ENCODE results near the gene TBC1D22A.
"Not testable (repeated sequence)": the region's sequence is repeated elsewhere in the genome, so short reads cannot be mapped to it uniquely, and the experiment has no call there.

Gene TBC1D22A

DNA sequence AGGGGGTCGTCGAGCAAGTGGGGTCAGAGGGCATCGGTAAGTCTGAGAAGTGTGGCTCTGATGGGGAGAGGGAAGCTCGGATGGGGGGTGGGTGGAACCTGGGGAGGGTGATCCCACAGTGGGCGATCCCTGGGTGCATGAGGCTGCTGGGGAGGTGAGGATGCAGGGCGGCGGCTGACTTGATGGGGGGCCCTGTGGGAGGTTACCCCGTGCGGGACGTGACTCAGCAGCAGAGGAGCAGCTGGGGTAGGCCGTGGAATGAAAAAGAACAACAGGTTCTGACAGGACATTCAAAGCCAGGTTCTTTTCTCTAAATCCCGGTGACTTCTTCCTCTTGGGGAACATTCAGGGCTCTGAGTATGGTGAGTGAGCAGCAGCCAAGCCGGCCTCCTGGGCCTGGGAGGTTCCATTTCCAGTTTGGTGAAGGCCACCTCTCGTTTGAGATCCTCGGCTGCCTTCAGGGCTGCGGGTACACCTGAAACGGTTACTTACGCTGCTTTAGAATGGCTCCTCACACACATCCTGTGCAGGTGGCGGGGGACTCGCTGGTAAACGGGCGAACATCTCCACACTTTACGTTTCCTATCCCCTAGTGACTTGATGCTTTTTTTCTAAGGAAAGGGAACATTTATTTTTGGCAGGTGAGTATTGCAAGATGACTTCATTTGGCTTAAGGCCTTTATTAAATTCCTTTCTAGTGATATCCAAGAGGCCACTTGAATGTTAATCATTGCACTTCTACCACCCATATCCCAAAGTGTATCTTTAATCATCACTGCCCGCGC lies 278.2 kb downstream of the TBC1D22A start:
- no peak for DNase-seq

DNA sequence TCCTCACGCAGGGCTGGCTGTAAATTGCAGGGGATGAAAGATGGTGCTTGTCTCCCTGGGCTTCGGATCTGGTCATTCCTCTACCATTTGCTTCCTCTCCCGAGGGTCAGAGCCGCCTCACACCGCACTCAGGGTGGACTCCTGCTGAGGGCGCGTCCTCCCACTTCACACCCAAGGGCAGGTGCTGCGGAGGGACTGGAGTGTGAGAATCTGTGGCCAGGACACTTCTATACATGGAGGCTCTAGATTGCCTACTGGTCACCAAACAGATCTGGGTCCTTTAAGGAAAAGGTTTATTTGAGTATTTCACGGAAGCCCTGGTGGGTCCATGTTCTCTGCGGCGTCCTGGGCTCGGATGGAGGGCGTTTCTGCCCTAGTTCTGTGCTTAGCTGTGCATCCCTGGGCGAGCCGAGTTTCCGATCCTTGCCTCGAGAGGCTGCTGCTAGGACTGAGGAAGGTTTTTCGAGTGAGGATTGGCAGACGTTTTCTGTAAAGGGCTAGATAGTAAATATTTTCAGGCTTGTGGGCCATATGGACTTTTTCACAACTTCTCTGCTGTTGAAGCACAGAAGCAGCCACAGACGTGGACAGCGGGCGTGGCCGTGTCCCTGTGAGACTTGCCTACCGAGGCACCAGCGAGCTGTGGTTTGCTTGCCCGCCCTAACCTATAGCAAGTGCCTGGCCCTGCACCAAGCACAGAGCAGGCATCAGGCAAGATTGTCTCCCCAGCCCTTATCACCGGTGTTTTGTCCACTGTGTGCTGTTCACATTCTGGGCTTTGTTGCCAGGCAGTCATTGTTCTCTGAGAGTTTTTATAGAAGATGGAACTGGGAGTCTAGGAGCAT lies 279.0 kb downstream of the TBC1D22A start:
- no peak for DNase-seq

DNA sequence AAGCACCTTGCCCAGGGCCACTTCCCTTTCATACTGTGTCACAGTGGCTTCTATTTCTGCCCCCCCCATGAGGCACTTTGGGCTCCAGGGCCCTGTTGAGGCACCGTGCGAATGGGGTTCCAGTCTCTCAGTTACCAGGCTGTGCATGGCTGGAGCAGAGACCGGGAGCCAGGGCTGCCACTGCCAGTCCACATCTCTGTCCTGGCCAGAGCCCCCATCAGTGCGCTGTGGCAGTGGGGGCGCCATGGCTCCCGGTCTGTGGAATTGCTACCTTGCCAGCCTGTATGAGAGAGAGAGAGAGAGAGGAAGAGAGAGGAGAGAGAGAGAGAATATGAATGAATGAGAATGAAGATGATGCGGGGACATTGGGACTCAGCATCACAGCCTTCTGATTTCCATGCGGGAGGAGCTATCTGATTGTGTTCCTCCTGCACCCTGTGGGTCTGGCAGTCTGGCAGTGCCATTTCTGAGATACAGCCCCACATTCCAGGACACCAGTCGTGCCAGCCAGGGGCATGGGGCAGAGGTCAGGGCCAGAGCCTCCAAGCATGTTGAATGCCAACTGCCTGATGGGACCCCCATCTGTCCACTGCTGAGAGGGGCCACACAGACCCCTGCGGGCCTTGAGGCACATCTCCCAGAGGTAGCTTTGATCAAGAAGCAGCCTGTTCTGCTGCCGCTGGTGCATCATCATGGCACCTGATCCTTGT lies 279.8 kb downstream of the TBC1D22A start:
- DNase-seq = no peak

DNA sequence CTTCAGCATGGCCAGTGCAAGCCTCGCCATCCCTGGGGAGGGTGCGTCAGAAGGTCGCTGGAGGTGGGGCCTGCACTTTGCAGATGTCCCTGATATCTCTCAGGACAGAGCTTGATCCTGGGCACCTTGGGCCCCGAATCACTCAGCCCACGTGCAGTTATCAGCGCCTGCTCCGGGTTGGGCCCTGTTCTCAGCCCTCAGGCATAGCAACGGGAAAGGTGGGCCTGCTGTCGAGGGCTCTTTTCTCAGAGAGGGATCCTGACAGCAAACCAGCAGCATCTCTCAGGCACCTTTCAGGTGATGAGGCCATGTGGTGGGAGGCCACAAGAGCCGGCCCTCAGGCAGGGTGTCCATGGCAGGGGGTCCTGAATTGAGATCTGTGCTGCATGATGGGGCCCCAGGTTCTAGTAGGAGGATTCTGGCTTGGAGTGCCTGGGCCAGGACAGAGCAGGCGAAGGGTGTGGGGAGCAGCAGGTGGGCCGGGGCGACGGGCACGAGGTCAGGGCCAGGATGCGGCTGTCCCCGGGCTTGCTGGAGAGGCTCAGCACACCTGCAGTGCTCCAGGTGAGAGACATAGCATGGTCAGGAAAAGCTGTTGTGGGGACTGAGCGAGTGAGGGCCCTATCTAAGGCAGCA lies 280.5 kb downstream of the TBC1D22A start:
- DNase-seq = no peak

DNA sequence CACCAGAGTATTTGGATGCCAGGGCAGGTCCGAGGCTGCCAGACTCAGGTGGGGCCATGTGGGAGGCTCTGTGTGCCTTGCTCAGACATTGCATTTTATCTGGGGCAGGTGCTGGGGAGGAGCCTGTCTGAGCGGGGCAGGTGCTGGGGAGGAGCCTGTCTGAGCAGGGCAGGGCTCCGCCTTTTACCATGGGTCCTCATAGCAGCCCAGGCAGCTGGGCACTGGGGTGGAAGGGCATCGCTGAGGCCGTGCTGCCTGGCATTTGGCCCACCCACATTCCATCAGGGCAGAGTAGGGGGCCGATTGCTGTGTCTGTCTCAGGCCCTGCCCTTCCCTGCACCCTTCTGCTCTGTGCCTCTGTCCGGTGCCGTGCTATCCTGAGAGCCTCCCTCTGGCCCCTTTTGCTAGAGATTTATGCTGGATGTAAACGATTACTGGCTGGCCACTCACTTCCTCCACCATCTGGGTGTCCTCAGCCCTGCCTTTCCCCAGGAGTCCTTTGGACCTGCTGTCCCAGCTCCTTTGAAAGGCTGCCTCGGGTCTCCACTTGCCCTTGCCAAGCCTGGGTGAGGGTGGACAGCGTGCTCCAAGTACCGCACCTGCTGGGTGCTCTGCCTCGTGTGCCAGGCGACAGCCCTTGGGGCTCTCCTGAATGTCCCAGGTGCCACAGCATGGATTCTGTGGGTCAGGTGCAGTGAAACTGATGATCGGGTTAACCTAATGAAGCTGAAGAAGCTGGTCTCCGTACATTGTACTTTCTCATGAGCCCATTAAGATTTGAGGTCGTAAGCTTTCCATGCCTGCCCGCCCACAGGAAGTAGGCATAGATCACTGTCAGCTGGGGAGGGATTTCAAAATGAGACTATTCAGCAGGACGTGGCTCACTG lies 281.6 kb downstream of the TBC1D22A start:
- DNase-seq = peak; percentile 51 to 66

DNA sequence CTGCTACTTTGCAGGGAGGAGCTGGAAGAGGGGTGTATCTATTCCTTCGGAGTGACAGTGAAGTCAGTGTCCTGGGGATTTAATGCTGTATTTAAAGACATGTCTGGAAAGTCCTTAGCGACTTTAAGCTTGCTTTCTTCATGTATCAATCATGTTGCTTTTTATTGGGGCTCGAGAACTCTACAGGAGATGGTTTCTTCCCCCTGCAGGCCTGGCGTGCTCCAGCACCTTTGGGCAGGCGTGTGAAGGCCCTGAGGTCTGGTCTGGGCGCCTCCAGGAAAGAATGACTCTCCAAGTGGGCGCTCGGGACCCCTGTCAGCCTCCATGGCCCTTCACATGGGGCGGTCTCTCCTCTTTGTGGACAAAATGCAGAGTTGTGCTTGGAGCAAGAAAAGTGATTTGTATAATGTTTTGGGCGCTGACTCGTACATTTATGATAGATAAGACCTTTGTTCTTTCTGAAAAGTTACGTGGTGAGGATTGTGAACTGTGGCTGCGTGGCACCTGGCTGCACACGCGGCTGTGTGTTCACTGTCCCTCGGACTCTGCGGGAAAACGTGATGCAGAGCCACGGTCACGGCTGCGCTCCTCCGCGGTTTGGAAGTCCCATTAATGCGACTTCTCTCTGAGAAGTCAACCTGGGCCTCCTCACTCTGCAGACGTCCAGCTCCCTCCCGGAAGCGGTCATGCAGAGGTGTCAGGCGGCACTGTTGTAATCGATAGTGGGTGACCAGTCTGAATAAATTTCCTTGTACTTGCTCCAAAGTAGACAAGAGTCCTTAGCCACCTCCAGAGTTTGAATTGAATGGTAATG lies 282.5 kb downstream of the TBC1D22A start:
- DNase-seq = no peak

DNA sequence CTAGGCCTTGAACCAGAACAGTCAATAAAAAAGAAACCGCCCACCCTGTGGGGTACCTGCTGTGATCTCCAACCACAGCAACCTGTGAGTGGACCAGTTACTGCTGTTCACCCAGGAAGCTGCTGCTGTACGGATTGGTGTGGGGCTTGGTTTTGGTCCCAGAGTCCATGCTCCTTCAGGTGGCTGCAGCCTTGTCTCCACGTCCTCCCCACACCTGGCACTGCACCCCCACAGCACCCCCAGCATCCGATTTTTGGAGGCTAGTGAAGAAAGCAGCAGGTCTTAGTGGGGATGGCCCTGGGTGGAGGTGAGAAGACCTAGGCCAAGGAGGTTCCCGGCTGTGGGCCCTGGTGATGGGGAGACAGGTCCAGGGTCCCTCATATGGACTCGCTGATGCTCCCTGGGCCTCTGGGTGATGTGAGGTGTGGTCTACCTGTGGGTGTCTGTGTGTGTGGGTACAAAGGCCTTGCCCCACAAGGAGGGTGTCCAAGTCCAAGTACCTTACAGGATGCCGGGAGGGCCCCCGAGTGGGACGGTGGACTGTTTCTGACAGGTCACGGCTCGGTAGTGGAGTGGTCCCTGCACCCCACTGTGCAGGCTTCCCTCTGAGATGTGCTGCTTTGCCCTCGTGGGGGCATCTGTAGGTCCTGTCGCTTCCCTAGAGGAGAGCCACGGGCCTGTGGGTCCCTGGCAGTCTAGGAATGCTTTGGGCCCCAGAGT lies 283.4 kb downstream of the TBC1D22A start:
- DNase-seq = no peak

DNA sequence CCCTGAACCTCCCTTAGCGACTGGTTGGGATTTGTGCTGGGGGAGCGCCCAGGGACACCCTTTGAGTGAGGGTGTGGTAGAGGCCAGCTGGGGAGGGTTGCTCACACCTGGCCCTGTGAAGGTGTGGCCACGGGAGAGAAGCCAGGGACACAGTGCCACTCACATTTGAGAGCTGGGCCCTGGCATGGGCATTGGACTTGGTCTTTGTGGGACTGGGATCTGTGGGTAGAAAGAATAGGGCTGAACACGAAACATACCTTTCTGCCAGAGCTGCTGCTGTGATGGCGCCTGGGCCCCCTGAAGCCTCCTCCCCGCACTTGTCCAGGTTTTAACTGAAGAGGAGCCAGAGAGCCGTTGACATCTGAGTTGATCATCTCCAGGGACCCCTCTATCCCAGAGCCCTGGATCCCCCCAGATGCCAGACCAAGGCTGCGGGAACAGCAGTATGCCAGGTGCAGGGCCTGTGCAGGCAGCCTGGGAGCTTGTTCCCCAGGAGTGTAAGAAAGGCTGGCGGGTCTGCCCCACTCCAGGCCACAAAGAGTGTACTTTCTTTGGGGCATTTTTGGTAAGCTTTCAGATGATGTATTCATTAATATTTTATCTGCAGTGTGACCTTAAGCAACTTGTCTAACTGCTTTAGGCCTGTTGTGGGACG lies 284.1 kb downstream of the TBC1D22A start:
- DNase-seq = no peak

DNA sequence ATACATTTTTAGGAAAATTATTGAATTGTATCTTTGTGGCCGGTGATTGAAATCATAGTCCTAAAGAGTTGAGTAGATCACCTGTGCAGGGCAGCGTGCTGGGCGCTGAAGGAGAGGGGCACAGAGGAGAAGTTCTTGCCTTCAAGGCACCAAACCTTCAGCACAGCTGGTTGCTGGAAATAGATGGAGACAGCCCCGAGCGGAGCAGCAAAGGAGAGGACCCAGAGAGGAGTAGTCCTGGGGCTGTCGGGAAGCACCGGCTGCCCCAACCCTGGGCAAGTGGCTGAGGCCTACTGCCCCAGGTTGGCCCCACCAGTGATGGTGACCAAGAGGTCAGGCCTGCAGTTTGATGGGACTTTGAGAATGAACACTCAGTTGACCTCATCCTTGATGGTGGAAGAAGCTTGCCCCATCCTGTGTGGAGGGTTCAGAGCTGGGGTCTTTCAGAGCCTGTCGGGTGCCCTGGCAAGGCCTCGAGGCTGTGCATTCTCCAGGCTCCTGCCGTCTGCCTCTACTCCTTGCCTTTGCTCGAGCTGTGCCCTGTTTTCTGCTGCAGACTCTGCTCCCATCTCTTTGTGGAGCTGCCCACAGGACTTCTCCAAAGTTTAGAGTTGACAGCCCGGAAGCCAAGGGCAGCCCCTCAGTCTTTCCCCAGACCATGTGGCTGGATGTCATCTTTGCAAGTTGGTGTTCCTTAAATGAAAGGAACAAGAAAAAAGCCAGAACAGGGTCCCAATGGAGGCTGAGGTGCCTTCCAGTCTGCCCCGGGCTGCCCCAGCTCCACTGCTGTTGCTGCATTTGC lies 285.1 kb downstream of the TBC1D22A start:
- no peak for DNase-seq

DNA sequence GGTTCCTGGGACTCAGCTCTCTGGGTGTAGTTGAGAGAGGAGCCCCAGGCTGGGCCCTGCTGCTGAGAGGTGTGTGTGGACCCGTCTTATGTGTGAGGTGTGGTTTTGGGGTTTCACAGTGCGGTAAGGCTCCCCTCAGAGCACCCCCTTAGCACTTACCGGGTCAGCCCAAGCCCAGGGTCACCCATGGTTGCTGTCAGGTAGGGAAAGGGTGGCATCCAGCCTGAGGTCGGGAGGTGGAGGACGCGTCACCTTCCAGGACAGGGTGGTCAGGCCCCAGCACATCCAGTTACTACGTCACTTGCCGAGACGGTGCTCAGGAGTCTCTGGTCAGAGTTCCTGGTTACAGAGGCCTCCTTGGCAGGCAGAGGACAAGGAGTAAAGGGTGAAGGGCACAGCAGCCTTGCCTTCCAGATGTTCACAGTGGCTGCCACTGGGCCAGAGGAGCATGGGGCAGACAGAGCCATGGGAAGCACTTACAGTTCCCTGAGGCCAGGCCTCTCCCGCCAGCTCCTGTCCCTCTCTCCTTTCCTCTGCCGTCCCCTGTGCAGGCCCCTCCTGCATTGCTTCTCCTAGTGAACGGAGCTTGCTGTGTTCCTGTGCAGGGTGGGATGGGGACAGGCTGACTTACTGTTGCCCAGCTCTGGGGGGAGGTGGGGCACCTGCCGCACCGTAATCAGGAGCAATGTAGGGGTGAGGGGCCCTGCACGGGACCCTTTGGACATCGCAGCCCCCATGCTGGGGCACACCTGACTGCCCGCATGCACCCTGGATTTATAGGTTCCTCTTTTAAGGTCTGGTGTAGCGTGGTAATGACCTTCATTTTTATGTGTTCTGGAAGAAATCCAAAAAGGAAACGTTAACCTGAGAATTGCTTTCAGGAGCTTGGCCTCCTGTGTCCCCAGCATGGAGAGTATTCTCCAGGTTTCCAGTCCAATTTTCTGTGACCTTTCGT lies 285.9 kb downstream of the TBC1D22A start:
- no peak for DNase-seq

DNA sequence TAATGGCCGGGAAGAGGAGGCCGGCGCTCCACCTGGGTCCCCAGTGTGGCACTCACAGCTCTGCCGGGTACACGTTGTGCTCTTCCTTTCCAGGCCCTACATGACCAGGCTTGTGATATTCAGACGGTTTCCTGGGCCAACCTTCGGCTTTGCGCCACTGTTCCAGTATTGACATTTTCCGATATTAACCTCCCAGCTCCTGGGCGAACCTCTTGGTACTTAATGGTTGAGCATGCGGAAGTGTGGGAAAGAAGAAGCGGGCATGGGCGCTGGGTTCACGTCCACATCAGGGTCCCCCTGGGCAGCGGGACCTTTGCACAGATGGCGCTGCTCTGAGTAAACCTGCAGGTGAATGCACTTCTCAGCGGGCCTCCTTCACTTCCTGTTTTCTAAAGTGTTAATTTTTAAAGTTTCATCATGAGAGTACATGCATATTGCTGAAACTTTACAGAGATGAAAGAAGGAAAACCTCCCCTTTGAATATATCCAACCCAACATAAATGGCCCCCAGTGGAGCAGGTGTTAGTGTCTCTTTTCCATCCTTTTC lies 286.7 kb downstream of the TBC1D22A start:
- DNase-seq = no peak

DNA sequence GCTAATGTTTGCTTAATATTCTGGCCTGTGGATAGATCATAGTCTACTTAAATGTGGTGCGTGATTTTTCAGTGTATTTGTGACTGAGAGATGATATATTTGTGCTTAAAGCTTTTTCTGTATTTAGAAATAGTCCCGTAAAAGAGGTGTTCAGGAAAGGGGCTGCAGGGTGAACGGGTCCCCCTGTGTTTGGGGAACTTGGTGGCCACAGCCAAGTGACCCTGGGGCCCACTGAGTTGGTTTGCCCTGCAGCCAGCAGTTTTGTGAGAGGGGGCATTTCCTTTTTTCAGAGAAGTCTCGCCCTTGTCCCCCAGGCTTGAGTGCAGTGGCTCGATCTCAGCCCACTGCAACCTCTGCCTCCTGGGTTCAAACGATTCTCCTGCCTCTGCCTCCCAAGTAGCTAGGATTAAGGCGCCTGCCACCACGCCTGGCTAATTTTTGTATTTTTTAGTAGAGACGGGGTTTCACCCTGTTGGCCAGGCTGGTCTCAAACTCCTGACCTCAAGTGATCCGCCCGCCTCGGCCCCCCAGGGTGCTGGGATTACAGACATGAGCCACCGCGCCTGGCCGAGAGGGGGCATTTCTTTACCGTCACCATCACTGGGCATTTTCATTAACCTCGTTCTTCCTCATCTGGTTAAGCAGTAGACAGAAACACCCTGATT lies 287.4 kb downstream of the TBC1D22A start:
- DNase-seq = not testable (repeated sequence)

DNA sequence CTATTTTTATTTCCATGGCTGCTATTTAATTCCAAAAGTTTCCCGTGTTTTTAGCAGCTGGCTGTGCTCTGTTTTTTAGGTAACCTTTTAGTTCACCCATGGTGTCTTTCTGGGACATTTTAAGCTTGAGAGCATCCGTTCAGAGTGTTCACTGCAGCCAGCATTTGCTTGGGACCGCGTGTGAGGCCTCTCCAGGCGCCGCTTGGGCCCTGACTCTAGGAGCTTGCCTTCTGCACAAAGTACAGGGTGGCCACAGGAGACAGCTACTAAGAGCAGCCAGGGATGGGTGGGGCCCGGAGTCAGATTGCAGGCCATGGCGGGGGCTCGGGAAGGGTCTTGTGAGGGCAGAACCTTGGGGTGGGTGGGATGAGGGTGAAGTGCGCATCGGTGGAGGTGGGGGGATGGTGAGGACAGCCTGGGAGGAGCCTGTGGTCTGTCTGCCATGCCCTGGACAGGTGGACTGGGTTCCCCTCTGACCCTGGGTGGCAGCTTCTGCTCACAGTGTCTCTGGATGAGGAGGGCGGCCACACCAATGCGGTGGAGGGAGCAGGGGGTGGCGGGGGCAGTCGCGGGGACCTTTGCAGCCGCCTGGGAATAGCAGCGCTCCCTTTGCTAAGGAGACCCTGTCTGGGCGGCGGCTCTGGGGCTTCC lies 288.1 kb downstream of the TBC1D22A start:
- no peak for DNase-seq

DNA sequence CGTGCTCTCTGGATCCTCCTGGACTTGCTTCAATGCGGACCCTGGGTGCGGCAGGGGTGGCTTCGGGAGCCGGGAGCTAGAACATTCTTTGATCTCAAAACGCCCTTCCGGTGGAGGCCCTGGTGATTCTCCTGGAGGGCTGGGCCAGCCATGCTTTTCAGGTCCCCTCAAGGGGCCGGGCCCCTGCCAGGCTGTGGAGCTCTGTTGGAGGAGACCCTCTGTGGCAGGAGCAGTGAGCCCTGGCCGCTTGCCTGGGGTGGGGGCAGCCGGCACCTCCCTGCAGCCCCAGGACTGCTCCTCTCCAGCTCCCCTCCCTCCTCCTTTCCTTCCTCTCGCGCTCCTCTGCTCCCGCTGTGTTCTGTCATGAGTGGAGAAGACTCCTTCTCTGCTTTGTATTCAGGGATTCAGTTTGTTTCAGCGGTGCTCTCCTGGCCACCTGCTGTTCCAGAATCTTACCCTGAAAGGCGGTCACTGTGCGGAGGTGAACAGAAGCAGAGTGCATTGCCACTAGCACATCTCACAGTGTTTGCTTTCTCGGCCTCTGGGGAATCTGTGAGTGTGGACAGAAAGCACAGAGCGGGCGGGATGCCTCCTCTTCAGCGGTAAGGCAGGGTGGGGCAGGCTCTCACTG lies 289.1 kb downstream of the TBC1D22A start:
- no peak for DNase-seq

DNA sequence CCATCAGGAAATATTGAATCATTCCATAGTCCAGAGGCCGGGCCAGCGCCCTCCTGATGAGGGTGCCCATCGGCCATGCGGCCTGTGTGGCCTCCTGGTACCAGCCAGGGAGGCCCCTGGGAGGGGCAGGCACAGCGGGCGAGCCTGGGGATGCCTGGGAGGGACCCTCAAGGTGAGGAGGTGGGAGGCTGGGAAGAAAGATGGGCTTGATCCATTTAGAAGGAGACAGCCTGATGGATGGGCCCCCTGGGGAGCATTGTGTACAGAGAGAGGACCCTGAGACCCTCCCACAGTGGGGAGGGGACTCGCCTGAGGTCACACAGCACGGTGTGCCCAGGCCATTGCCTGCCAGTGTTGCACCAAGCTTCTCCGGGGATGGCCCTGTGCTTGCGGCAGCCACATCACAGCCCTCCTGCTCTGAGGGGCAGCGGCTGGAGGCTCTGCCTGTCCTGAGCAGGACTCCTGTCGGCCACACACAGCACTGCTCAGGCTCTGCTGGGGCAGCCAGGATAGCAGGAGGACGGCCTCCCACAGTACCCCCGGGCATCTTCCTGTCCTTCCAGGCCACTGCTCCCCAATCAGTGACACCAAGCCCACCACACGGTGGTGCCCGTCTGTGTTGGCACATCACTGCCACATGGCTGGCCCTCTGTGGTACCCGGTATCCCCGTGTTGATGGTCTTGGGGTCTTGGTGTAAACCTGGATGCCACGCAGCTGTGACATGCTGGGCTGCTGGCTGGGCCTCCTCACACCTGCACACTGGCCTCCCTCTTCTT lies 290.0 kb downstream of the TBC1D22A start:
- DNase-seq = no peak

Data from NCI-H2081 (cell line).